Endothelial cell of umbilical vein (primary cell): ENCODE measurements around the gene NUDT8. TPM values are rescaled to one million over a fixed set of nuclear protein-coding genes. Genes with fewer than 3 reads are reported as not detected.
"Not testable (repeated sequence)": the region's sequence is repeated elsewhere in the genome, so short reads cannot be mapped to it uniquely, and the experiment has no call there.

Experiments
- BruUV-seq: library from RNA; stranded (reverse); fragments of 400-500 nt; replicated peaks from 2 replicates; lab custom pipeline; 2021; lab: Mats Ljungman, UMichigan
- CTCF ChIA-PET: fragments of 300-600, 350-600 bp; sonication (Branson Sonifier 250); formaldehyde crosslinking; loops from one replicate; lab custom pipeline; 2021; ENCODE audit warnings: antibody characterized with exemption, inconsistent platforms; lab: Charles Lee
- POLR2A ChIA-PET: fragments of 300-600, 350-600 bp; sonication (Branson Sonifier 250); formaldehyde crosslinking; loops from one replicate; lab custom pipeline; 2021; ENCODE audit warnings: antibody characterized with exemption, inconsistent platforms; lab: Charles Lee
- DNase-seq: peaks from one replicate; pipeline ENCODE4 v3.0.0-alpha.2; 2011; ENCODE audit warnings: low read depth, low spot score
- FAIRE-seq: peaks from 2 replicates; lab custom pipeline; 2011; peaks lifted over from hg19 to GRCh38; lab: Jason Lieb, UNC
- H2AFZ ChIP-seq: 2 replicates; pipeline ENCODE4 v1.6.0; 2012; ENCODE audit warnings: low read depth, low read length, control low read depth, inconsistent platforms
- H3K27ac ChIP-seq: 2 replicates; pipeline ENCODE4 v1.5.1; 2011; ENCODE audit warnings: low read depth, mild to moderate bottlenecking, control low read depth, low read length, moderate library complexity; ENCODE audit not compliant: insufficient read depth
- H3K27me3 ChIP-seq, 2 experiments: 2 replicates each; pipeline versions ENCODE4 v1.6.0 to v1.6.1; 2011; ENCODE audit warnings: low read length in 2 of 2, mixed read lengths in 1 of 2; ENCODE audit not compliant: control insufficient read depth in 2 of 2, insufficient read depth in 2 of 2
- H3K36me3 ChIP-seq, 2 experiments: 2 replicates in 1 of 2; 3 replicates in 1 of 2; pipeline ENCODE4 v1.5.1; 2011; ENCODE audit warnings: low read length in 2 of 2, mild to moderate bottlenecking in 1 of 2, moderate library complexity in 1 of 2; ENCODE audit not compliant: control insufficient read depth in 2 of 2, insufficient read depth in 2 of 2; ENCODE audit errors: extremely low read depth in 1 of 2
- H3K4me1 ChIP-seq: 3 replicates; pipeline ENCODE4 v1.5.1; 2011; ENCODE audit warnings: mild to moderate bottlenecking, low read length; ENCODE audit not compliant: control insufficient read depth, insufficient read depth; ENCODE audit errors: extremely low read depth
- H3K4me2 ChIP-seq: 2 replicates; pipeline ENCODE4 v1.6.1; 2011; ENCODE audit warnings: low read length, control low read depth, mixed read lengths; ENCODE audit not compliant: insufficient read depth
- H3K4me3 ChIP-seq, 3 experiments: fragments of 200-600 bp in 1 of 3; sonication (generic), shearing (Covaris generic) in 1 of 3; replicated peaks in 1 of 3; 2 replicates each; pipeline ENCODE4 v1.5.1; 2011 to 2016; ENCODE audit warnings: control low read depth in 3 of 3, low read length in 3 of 3, mild to moderate bottlenecking in 2 of 3, inconsistent platforms in 1 of 3, low read depth in 1 of 3, moderate library complexity in 1 of 3; ENCODE audit not compliant: insufficient read depth in 1 of 3
- H3K79me2 ChIP-seq: 2 replicates; pipeline ENCODE4 v1.6.0; 2012; ENCODE audit warnings: low read length, inconsistent platforms; ENCODE audit not compliant: control insufficient read depth, insufficient read depth
- H3K9ac ChIP-seq: replicated peaks from 2 replicates; pipeline ENCODE3; 2011; ENCODE audit warnings: low read length, control low read depth; ENCODE audit not compliant: insufficient read depth; ENCODE audit errors: extremely low read depth
- H3K9me1 ChIP-seq: replicated peaks from 3 replicates; pipeline ENCODE4 v1.6.0; 2011; ENCODE audit warnings: mild to moderate bottlenecking, low read length; ENCODE audit not compliant: control insufficient read depth, insufficient read depth; ENCODE audit errors: extremely low read depth
- H3K9me3 ChIP-seq: replicated peaks from 2 replicates; pipeline ENCODE4 v1.5.1; 2012; ENCODE audit warnings: low read length, inconsistent platforms; ENCODE audit not compliant: control insufficient read depth, insufficient read depth
- H4K20me1 ChIP-seq: replicated peaks from 2 replicates; pipeline ENCODE3; 2011; ENCODE audit warnings: mild to moderate bottlenecking, low read length; ENCODE audit not compliant: control insufficient read depth, insufficient read depth; ENCODE audit errors: extremely low read depth
- POLR2A ChIP-seq: IDR thresholded peaks from 2 replicates; pipeline ENCODE4 v1.6.1; 2012; ENCODE audit warnings: low read depth, mild to moderate bottlenecking, control low read depth, low read length
- POLR2AphosphoS5 ChIP-seq: IDR thresholded peaks from 2 replicates; pipeline ENCODE4 v1.6.1; 2012; ENCODE audit warnings: low read depth, mild to moderate bottlenecking, control low read depth, low read length, moderate library complexity; ENCODE audit not compliant: insufficient read depth
- dilution Hi-C: fragments of 300-500 bp; cut with MboI; formaldehyde crosslinking; loops from one replicate; pipeline ENCODE4 v1.15.0; 2019; ENCODE audit warnings: low sequenced_read_pairs; ENCODE audit not compliant: extremely low pct_ligation_motif_present
- intact Hi-C: fragments of 100-400 bp; cut with micrococcal nuclease; formaldehyde crosslinking; loops from one replicate; pipeline ENCODE4 v1.10.0; 2022
- polyA plus RNA-seq, 4 experiments: library from polyadenylated mRNA; depleted of rRNA in 3 of 4; stranded (reverse) in 3 of 4; unstranded in 1 of 4; fragments of >200 nt; gene quantifications; 2 replicates each; pipeline versions ENCODE4 v1.2.1 to v1.2.3, GENCODE V29; 2011 to 2012; ENCODE audit warnings: missing spikeins in 1 of 4
- total RNA-seq: library from RNA; stranded (reverse); gene quantifications from 2 replicates; pipeline ENCODE4 v1.2.3, GENCODE V29; 2021

Gene NUDT8
- total and polyA plus RNA-seq, 2 donors (not counting 3 experiments of a cell fraction or from before 2014, with no cell fraction given) = 14.1 to 20.4 TPM

DNA sequence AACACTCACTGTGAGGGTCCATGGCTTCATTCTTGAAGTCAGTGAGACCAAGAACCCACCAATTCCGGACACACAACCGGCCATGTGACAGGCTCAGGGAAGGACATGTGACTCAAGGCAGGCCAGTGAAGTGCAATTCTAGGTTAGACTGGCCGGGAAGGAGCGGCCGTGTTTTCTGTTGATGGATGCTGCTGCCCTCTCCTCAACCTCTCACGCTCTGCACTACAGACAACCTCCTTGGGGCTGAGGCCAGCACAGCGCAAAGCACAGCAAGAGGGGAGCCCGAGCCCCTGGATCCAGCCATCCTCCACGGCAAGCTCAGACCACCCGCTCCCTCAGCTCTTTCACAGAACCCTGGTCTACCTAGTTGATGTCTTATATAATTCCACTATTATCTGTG is 2.8 kb downstream of the NUDT8 start:
- Histone ChIP-seq H3K79me2 (no peaks in the 10 kb centered on the region), H3K4me1 (peaks cover 4% of the 10 kb centered on the region), H3K9me1 (no peaks in the 10 kb centered on the region), H3K4me3 (no peak overlapping the region), H4K20me1 (no peaks in the 10 kb centered on the region), H2AFZ (no peak overlapping the region), H3K27ac (no peak overlapping the region), H3K27me3 (no peaks in the 10 kb centered on the region), H3K4me2 (no peak overlapping the region), H3K9ac (no peak overlapping the region), H3K36me3 (no peaks in the 10 kb centered on the region), H3K9me3 (no peaks in the 10 kb centered on the region)
- DNase-seq = no peak
- BruUV-seq = no TSS peak
- intact Hi-C loops (loop anchor here (10.0 kb wide), 1 partner anchor 782 kb away; the partner anchor contains the start of gene RCE1), dilution Hi-C loops (no loop called here)
- ChIA-PET POLR2A (no interaction called here), CTCF (interaction anchor here (5.1 to 6.6 kb wide), 2 partner anchors 12 to 31 kb away, joined by 92 to 98 read pairs; no protein-coding TSS in a partner anchor)
- no peak for TF ChIP-seq POLR2AphosphoS5
- TF ChIP-seq POLR2A = no peak
- no peak for FAIRE-seq

GRCh38 chr11:67626131-67626833 is 3.5 kb downstream of the NUDT8 start:
- H3K9me3 ChIP-seq, H3K27me3 ChIP-seq, H3K27ac ChIP-seq, H3K4me1 ChIP-seq, dilution Hi-C loops, BruUV-seq, H3K9me1 ChIP-seq, H4K20me1 ChIP-seq, H2AFZ ChIP-seq, H3K9ac ChIP-seq, H3K79me2 ChIP-seq, POLR2A ChIA-PET, H3K36me3 ChIP-seq, DNase-seq, FAIRE-seq, H3K4me2 ChIP-seq, H3K4me3 ChIP-seq: not testable (repeated sequence)
- intact Hi-C loops = loop anchor here (10.0 kb wide), 1 partner anchor 781 kb away; the partner anchor contains the start of gene RCE1
- CTCF ChIA-PET = interaction anchor here (5.1 to 6.6 kb wide), 2 partner anchors 11 to 32 kb away, joined by 92 to 98 read pairs; no protein-coding TSS in a partner anchor

- H3K9me3 ChIP-seq, H4K20me1 ChIP-seq, H3K4me2 ChIP-seq, H3K36me3 ChIP-seq, H3K9ac ChIP-seq, H3K79me2 ChIP-seq, POLR2A ChIA-PET, FAIRE-seq, DNase-seq, dilution Hi-C loops, H3K27me3 ChIP-seq, H3K4me3 ChIP-seq, CTCF ChIA-PET, BruUV-seq, H3K4me1 ChIP-seq, H3K9me1 ChIP-seq, H3K27ac ChIP-seq, H2AFZ ChIP-seq: not testable (repeated sequence)
- intact Hi-C loops = loop anchor here (10.0 kb wide), 1 partner anchor 779 kb away; the partner anchor contains the start of gene RCE1
Measured at GRCh38 chr11:67623795-67624194, 5.9 kb downstream of the NUDT8 start.

- H3K36me3 ChIP-seq, DNase-seq, H3K79me2 ChIP-seq, BruUV-seq, CTCF ChIA-PET, H4K20me1 ChIP-seq, H3K27me3 ChIP-seq, H3K9me1 ChIP-seq, H2AFZ ChIP-seq, POLR2A ChIA-PET, H3K9ac ChIP-seq, FAIRE-seq, H3K4me3 ChIP-seq, dilution Hi-C loops, H3K4me2 ChIP-seq, H3K9me3 ChIP-seq, H3K4me1 ChIP-seq, H3K27ac ChIP-seq: not testable (repeated sequence)
- intact Hi-C loops = loop anchor here (10.0 kb wide), 1 partner anchor 778 kb away; the partner anchor contains the start of gene RCE1
Measured at GRCh38 chr11:67622905-67623304, 6.8 kb downstream of the NUDT8 start.
